ENCODE results near the gene TGFBR2. TPM values are rescaled to one million over a fixed set of nuclear protein-coding genes. Genes with fewer than 3 reads are reported as not detected.

The TGFBR2 gene
- total RNA-seq, 2 experiments from 2014 or later, result 58.9 to 60.3 TPM

DNA sequence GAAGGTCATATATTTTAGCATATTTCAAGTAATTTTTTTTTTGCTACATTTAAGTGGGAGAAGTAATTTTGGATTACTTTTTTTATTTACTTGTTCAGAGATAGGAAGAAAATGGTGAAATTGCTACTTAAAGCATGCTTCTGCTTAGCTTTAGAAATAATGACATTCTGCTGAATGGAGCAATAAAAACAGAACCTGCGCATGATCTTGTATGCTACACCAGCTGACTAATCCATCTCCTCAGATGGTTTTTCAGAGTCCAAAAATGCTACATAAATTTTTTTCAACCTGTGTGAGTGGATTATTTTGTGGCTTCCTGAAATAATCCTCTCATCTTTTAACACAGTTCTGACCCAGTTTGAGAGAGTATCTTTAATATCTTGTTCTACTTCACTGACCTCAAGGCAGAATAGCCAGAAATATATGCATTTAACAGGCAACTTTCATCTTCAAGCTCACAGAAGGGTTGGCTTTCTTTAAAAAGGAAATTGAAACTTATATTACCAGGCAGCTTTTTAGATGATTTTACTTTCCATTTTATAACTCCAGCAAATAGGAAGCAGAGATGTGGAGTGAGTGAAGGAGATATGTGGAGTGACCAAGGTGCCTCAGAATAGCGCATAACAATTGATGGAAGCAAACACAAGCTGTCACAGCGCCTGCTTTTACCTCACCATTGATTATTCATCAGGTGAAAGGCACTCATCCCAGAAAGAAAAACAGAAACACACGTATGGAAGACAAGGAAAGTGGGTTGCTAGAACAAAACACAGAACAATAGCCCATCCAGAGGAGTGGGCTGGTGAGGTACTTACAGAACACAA lies 136.6 kb downstream of the TGFBR2 start:
- POLR2A ChIA-PET, result no interaction called here

More for the DNA sequence above, 136.6 kb downstream of the TGFBR2 start:
- CTCF ChIA-PET, result interaction anchor here (1.3 kb wide), 1 partner anchor 8 kb away, joined by 3 read pairs; no protein-coding TSS in a partner anchor
